Naive thymus-derived CD4-positive, alpha-beta T cell (primary cell): ENCODE data around the gene RRP1B. TPM values are rescaled to one million over a fixed set of nuclear protein-coding genes. Genes with fewer than 3 reads are reported as not detected.
"Not testable (repeated sequence)": the region's sequence is repeated elsewhere in the genome, so short reads cannot be mapped to it uniquely, and the experiment has no call there.

ENCODE experiments used
- ATAC-seq: fragments of 150-1000 bp; cut with Tn5 transposase; 2 replicates; pipeline ENCODE4 v1.10.0; 2021; ENCODE audit warnings: mild to moderate bottlenecking, moderate library complexity
- CTCF ChIA-PET: fragments of 350-600 bp; sonication (Branson Sonifier 250); formaldehyde crosslinking; loops from one replicate; lab custom pipeline; 2021; ENCODE audit warnings: antibody characterized with exemption; lab: Charles Lee
- POLR2A ChIA-PET: fragments of 350-600 bp; sonication (Branson Sonifier 250); formaldehyde crosslinking; loops from one replicate; lab custom pipeline; 2021; ENCODE audit warnings: antibody characterized with exemption, inconsistent platforms; lab: Charles Lee
- DNase-seq, 9 donors: peaks; one replicate each; pipeline versions ENCODE4 v3.0.0 to v3.0.0-alpha.2; 2020 to 2022; ENCODE audit warnings: mixed read lengths in 1 of 9
- H3K27ac ChIP-seq: one replicate; pipeline ENCODE4 v1.7.0; 2013; ENCODE audit warnings: mild to moderate bottlenecking, low read depth, low read length, moderate library complexity
- H3K27me3 ChIP-seq, 2 donors: one replicate each; pipeline ENCODE4 v1.7.0; 2013; ENCODE audit warnings: low read length in 2 of 2, mild to moderate bottlenecking in 2 of 2, moderate library complexity in 2 of 2; ENCODE audit not compliant: control insufficient read depth in 2 of 2, insufficient read depth in 2 of 2
- H3K36me3 ChIP-seq, 3 experiments: 1 replicate in 2 of 3; 2 replicates in 1 of 3; pipeline ENCODE4 v1.7.0; 2013; ENCODE audit warnings: low read length in 3 of 3, mild to moderate bottlenecking in 3 of 3, moderate library complexity in 1 of 3; ENCODE audit not compliant: insufficient read depth in 3 of 3, control insufficient read depth in 2 of 3
- H3K4me1 ChIP-seq, 2 donors: one replicate each; pipeline ENCODE4 v1.7.0; 2013; ENCODE audit warnings: low read length in 2 of 2, mild to moderate bottlenecking in 2 of 2, moderate library complexity in 1 of 2; ENCODE audit not compliant: control insufficient read depth in 2 of 2, insufficient read depth in 2 of 2
- H3K4me3 ChIP-seq: 2 replicates; pipeline ENCODE4 v1.7.0; 2013; ENCODE audit warnings: mild to moderate bottlenecking, low read length
- H3K9me3 ChIP-seq, 3 experiments: 1 replicate in 2 of 3; 2 replicates in 1 of 3; pipeline ENCODE4 v1.7.0; 2013; ENCODE audit warnings: low read length in 3 of 3; ENCODE audit not compliant: control insufficient read depth in 2 of 3
- H3K27ac Mint-ChIP-seq, 9 donors: one replicate each; pipeline ENCODE4 v1.8.0; 2020 to 2022; ENCODE audit warnings: mixed read lengths in 9 of 9, mild to moderate bottlenecking in 8 of 9, moderate library complexity in 5 of 9, inconsistent platforms in 2 of 9
- H3K27me3 Mint-ChIP-seq, 5 donors: one replicate each; pipeline ENCODE4 v1.8.0; 2021 to 2022; ENCODE audit warnings: mixed read lengths in 5 of 5, mild to moderate bottlenecking in 1 of 5
- H3K36me3 Mint-ChIP-seq, 5 donors: one replicate each; pipeline ENCODE4 v1.8.0; 2020 to 2022; ENCODE audit warnings: mixed read lengths in 5 of 5, mild to moderate bottlenecking in 3 of 5, inconsistent platforms in 1 of 5
- H3K4me1 Mint-ChIP-seq, 7 donors: one replicate each; pipeline ENCODE4 v1.8.0; 2020 to 2022; ENCODE audit warnings: mixed read lengths in 7 of 7, mild to moderate bottlenecking in 3 of 7, inconsistent platforms in 1 of 7
- H3K4me3 Mint-ChIP-seq, 10 donors: one replicate each; pipeline ENCODE4 v1.8.0; 2020 to 2022; ENCODE audit warnings: mild to moderate bottlenecking in 10 of 10, mixed read lengths in 10 of 10, moderate library complexity in 6 of 10, inconsistent platforms in 2 of 10
- H3K9me3 Mint-ChIP-seq, 11 donors: one replicate each; pipeline ENCODE4 v1.8.0; 2020 to 2022; ENCODE audit warnings: mixed read lengths in 11 of 11, mild to moderate bottlenecking in 4 of 11, inconsistent platforms in 1 of 11, moderate library complexity in 1 of 11
- intact Hi-C, 2 donors: fragments of 100-400 bp; cut with micrococcal nuclease; formaldehyde crosslinking; loops; one replicate each; pipeline ENCODE4 v1.15.1; 2023
- polyA plus RNA-seq, 2 donors: library from polyadenylated mRNA; unstranded; fragments of 300-500 nt; fragmentation: Illumina TruSeq; gene quantifications; one replicate each; pipeline ENCODE4 v1.2.3, GENCODE V29; 2021
- total RNA-seq, 6 experiments: library from RNA in 5 of 6; stranded (reverse) in 5 of 6; gene quantifications; 1 replicate in 5 of 6; 2 replicates in 1 of 6; pipeline ENCODE4 v1.2.3 and lab custom pipeline; 2021 to 2026

RRP1B gene
- total and polyA plus RNA-seq, 7 experiments from 2014 or later: 23.9 to 49.3 (median 39.6) TPM

DNA sequence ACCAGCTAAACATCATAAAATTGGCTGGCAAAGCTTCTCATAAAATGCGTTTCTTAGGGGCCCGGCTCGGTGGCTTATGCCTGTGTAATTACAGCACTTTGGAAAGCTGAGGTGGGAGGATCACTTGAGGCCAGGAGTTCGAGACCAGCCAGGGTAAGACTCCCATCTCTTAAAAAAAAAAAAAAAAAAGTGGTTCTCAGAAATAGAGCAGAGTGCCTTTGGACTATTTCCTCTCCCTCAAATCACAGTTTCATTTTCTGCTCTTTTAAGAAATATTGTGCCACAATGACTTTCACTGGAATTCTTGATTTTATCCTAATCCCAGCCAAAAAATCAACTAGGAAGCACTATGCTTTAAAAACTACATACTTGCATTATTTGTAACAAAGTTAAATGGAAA lies 13.4 kb upstream of the RRP1B start:
- Mint-ChIP-seq H3K27ac (peak overlapping the region in 6 of 9 donors; percentile 26 to 88 (median 48)), H3K27me3 (peaks cover 0 to 17% (median 0%) of the 10 kb centered on the region in 5 donors)
- ATAC-seq: no peak

DNA sequence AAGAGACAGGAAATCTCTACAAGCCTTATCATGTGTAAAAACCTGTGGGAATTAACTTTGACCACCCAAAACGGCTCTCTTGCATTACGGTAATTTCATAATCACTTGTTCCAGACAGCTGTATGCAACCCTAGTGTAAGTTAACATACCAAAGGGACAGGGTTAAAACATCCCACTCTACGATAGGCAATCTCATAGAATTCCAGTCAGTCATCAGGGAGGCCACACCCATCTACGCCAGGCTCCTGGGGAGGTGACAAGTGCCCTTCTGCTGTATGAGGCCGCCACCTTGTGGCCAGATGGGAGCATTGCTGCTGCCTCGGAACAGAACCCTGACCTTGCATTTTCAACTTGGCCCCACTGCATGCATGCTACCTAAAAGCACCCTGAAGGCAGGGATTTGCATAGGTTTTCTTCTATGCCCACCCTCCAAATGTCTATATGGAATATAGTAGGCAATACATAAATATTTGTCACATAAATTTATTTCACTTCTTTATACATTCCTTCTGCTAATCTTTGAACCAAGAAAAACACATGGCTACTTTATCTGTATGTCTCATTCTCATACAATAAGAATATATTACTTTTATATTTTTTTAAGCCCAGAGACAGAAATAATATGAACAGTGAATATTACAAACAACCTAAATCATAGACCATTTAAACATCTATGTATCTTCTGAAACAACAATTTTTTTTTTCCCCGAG lies 12.7 kb upstream of the RRP1B start:
- intact Hi-C loops: loop anchor here (1.0 to 5.0 kb wide), 5 partner anchors 14 to 724 kb away; no protein-coding TSS in a partner anchor
- no peak overlapping the region for H3K27ac ChIP-seq
- DNase-seq: peak; percentile 70 to 84 (median 79)
- H3K9me3 ChIP-seq: no peaks in the 10 kb centered on the region
- no peak overlapping the region for H3K4me3 ChIP-seq
- peaks cover 0 to 6% of the 10 kb centered on the region in 2 donors for H3K4me1 ChIP-seq
- no peaks in the 10 kb centered on the region for H3K36me3 Mint-ChIP-seq
- no peaks in the 10 kb centered on the region for H3K36me3 ChIP-seq
- CTCF ChIA-PET: interaction anchor here (1.3 to 1.8 kb wide), 2 partner anchors 35 to 378 kb away, joined by 4 to 6 read pairs; no protein-coding TSS in a partner anchor
- H3K27me3 ChIP-seq: no peaks in the 10 kb centered on the region
- H3K27ac Mint-ChIP-seq: peak overlapping the region in 6 of 9 donors; percentile 30 to 88 (median 58)
- H3K27me3 Mint-ChIP-seq: peaks cover 0 to 21% (median 0%) of the 10 kb centered on the region in 5 donors
- peak overlapping the region in 4 of 10 donors; percentile 42 to 71 (median 66) for H3K4me3 Mint-ChIP-seq
- H3K9me3 Mint-ChIP-seq: no peaks in the 10 kb centered on the region
- POLR2A ChIA-PET: no interaction called here
- ATAC-seq: peak; percentile 100
- peaks cover 7 to 24% (median 16%) of the 10 kb centered on the region in 7 donors for H3K4me1 Mint-ChIP-seq

More for the DNA sequence above, 13.4 kb upstream of the RRP1B start:
- no peaks in the 10 kb centered on the region for H3K36me3 Mint-ChIP-seq
- intact Hi-C loops: loop anchor here (1.0 to 5.0 kb wide), 5 partner anchors 14 to 724 kb away; no protein-coding TSS in a partner anchor
- ChIA-PET POLR2A (no interaction called here), CTCF (interaction anchor here (0.7 to 1.8 kb wide), 4 partner anchors 12 to 377 kb away, joined by 3 to 6 read pairs (median 4); no protein-coding TSS in a partner anchor)
- H3K9me3 Mint-ChIP-seq: no peaks in the 10 kb centered on the region
- peaks cover 7 to 24% (median 16%) of the 10 kb centered on the region in 7 donors for H3K4me1 Mint-ChIP-seq
- no peak for DNase-seq
- Histone ChIP-seq H3K4me1 (peaks cover 0 to 6% of the 10 kb centered on the region in 2 donors), H3K27ac (peak overlapping the region; percentile 1), H3K36me3 (no peaks in the 10 kb centered on the region), H3K27me3 (no peaks in the 10 kb centered on the region), H3K4me3 (no peak overlapping the region), H3K9me3 (no peaks in the 10 kb centered on the region)
- H3K4me3 Mint-ChIP-seq: peak overlapping the region in 3 of 10 donors; percentile 29 to 48 (median 30)

DNA sequence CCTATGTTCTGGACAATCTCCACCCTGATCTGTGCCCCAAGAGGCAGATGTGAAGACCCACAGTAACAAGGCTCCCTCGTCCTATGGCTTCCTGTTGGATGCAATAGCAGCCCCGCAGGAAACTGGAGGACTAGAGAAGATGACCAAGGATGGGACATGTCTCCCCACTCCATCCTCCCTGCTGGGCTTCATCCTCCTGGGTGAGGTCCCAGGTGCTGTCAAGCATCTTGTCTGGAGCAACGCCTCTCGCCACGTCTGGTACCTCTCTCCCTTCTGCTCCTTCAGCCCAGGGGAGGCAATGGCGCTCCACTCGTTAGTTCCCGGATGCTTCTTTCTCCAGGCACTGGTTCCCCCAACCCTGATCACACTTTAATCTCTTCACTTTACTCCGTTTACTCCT lies 11.2 kb upstream of the RRP1B start:
- peak overlapping the region in 2 of 9 donors; percentile 42 to 57 for H3K27ac Mint-ChIP-seq
- POLR2A ChIA-PET: no interaction called here
- intact Hi-C loops: loop anchor here in 1 of 2 donors (5.0 kb wide), 2 partner anchors 51 to 726 kb away; no protein-coding TSS in a partner anchor

DNA sequence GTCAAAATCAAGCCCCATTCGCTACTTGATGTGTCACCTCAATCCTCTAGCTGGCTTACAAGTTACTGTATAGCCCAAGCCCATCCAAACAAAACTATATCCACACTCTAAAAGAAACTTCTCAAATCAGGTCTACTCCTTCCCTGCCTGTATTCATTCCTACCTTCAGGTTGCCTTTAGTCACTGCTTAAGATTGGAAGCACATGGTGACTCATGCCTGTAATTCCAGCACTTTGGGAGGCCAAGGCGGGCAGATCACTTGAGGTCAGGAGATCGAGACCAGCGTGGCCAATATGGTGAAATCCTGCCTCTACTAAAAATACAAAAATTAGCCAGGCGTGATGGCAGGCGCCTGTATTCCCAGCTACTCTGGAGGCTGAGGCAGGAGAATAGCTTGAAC lies 7.4 kb upstream of the RRP1B start:
- intact Hi-C loops, H3K36me3 ChIP-seq, H3K27ac Mint-ChIP-seq, DNase-seq, POLR2A ChIA-PET, H3K27ac ChIP-seq, ATAC-seq, H3K4me1 Mint-ChIP-seq, H3K9me3 Mint-ChIP-seq, H3K4me3 Mint-ChIP-seq, H3K36me3 Mint-ChIP-seq, H3K9me3 ChIP-seq, H3K4me3 ChIP-seq, CTCF ChIA-PET, H3K27me3 ChIP-seq, H3K4me1 ChIP-seq: not testable (repeated sequence)
- peaks cover 0 to 19% (median 0%) of the 10 kb centered on the region in 5 donors for H3K27me3 Mint-ChIP-seq

More for the DNA sequence above, 11.2 kb upstream of the RRP1B start:
- Mint-ChIP-seq H3K4me3 (no peak overlapping the region), H3K4me1 (peaks cover 7 to 24% (median 16%) of the 10 kb centered on the region in 7 donors), H3K27me3 (peaks cover 0 to 22% (median 0%) of the 10 kb centered on the region in 5 donors), H3K9me3 (no peaks in the 10 kb centered on the region), H3K36me3 (no peaks in the 10 kb centered on the region)
- Histone ChIP-seq H3K27me3 (no peaks in the 10 kb centered on the region), H3K4me3 (no peak overlapping the region), H3K36me3 (no peaks in the 10 kb centered on the region), H3K4me1 (peaks cover 0 to 6% of the 10 kb centered on the region in 2 donors), H3K9me3 (no peaks in the 10 kb centered on the region), H3K27ac (no peak overlapping the region)
- CTCF ChIA-PET: no interaction called here
- ATAC-seq (no peak), DNase-seq (no peak)

DNA sequence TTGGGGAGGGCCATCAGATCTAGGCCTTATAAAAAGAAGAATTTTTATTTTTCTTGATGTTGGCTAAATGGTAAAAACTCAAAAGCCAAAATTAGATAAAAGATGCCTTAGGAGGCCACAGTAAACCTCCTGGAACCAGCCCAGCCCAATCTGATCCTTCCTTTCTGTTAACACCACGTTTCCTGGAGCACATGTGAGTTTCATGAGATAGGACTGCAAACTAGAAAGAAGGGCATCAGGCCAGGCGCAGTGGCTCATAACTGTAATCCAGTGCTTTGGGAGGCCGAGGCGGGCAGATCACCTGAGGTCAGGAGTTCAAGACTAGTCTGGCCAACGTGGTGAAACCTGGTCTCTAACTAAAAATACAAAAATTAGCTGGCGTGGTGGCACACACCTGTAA lies 6.7 kb upstream of the RRP1B start:
- POLR2A ChIA-PET: no interaction called here
- DNase-seq (no peak), ATAC-seq (no peak)
- H3K27ac ChIP-seq: no peak overlapping the region
- H3K27me3 Mint-ChIP-seq: peaks cover 0 to 16% (median 0%) of the 10 kb centered on the region in 5 donors
- peaks cover 5 to 14% (median 11%) of the 10 kb centered on the region in 7 donors for H3K4me1 Mint-ChIP-seq
- H3K4me3 Mint-ChIP-seq: no peak overlapping the region
- intact Hi-C loops: no loop called here
- H3K9me3 ChIP-seq: no peaks in the 10 kb centered on the region
- no peaks in the 10 kb centered on the region for H3K27me3 ChIP-seq
- peaks cover 0 to 4% of the 10 kb centered on the region in 2 donors for H3K4me1 ChIP-seq
- H3K9me3 Mint-ChIP-seq: no peaks in the 10 kb centered on the region
- no peak overlapping the region for H3K4me3 ChIP-seq
- CTCF ChIA-PET: no interaction called here
- no peak overlapping the region for H3K27ac Mint-ChIP-seq
- peaks cover 0 to 4% (median 0%) of the 10 kb centered on the region in 5 donors for H3K36me3 Mint-ChIP-seq
- H3K36me3 ChIP-seq: no peaks in the 10 kb centered on the region

DNA sequence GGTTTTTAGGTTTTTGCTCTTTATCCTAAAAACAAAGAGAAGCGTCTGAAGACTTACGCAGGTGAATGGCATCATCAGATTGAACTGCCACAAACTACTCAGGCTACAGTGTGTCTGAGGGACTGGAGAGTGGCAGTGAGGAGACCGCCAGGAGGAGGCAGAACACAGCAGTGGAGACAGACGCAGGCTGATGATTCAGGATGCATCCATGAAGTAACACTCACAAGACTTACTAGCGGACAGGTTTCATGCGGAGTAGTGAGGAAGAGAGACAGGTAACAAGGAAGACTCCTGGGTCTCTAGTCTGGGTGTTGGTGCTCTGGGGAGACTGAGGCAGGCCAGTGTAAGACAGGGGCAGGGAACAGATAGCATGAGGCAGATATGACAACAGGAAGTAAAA lies 5.7 kb upstream of the RRP1B start:
- Mint-ChIP-seq H3K36me3 (peaks cover 0 to 4% (median 0%) of the 10 kb centered on the region in 5 donors), H3K27ac (peak overlapping the region in 1 of 9 donors; percentile 17), H3K27me3 (peaks cover 0 to 7% (median 0%) of the 10 kb centered on the region in 5 donors), H3K9me3 (no peaks in the 10 kb centered on the region), H3K4me1 (peaks cover 5 to 18% (median 11%) of the 10 kb centered on the region in 7 donors), H3K4me3 (peak overlapping the region in 1 of 10 donors; percentile 27)
- no peaks in the 10 kb centered on the region for H3K36me3 ChIP-seq
- intact Hi-C loops: no loop called here
- DNase-seq: no peak
- no peaks in the 10 kb centered on the region for H3K27me3 ChIP-seq
- ChIA-PET POLR2A (no interaction called here), CTCF (no interaction called here)
- no peaks in the 10 kb centered on the region for H3K9me3 ChIP-seq
- no peak for ATAC-seq
- H3K4me3 ChIP-seq: no peak overlapping the region
- H3K27ac ChIP-seq: no peak overlapping the region
- peaks cover 1 to 14% of the 10 kb centered on the region in 2 donors for H3K4me1 ChIP-seq
